GM04504 (cell line): Measurements from ENCODE around the gene LTBP3.
A peak's percentile ranks its signal among the peaks of the same experiment; 100 is the strongest.

ENCODE experiments used
- DNase-seq: peaks from one replicate; pipeline ENCODE4 v3.0.0-alpha.2; 2012; ENCODE audit warnings: low read depth

The LTBP3 gene

DNA sequence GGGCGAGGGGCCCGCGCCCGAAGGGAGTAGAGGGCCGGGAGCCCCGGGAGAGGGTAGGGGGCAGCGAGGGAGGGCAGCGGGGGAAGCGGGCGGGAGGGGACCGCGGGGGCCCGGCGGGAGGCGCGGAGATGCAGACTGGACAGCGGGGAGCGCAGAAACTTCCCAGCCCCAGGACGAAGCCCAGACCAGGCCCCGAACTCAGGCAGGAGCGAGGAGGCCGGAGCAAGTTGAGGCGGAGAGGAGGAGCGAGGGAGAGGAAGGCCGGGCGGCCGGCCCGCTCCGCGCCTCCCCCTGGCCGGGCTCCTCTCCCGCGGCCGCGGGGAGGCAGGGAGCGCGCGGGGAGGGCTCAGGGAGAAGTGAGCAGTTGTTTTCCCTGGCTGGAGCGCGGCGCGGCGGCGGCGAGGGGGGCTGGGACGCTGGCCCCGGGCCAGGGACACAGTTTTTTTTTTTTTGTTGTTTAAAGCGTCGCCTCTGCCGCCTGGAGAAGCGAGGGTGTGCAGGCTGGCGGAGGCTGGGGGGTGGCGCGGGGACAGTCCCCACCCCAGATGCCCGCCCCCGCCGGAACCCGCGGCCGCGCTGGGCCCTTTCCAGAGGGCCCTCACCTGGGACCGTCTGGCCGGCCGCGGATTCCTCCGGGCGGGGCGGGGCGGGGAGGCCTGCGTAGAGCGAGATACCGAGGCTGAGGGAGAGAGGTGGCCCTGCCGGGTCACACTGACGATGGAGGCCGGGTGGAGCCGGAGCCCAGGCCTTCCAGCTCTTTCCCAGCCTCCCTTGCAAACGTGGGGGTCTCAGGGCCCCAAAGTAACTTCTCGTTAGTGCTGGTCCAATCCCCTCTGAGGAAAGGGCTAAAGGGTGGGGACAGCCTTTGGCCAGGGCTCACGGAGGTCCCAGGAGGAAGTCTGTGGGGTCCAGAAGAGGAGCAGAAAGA lies at the start of gene LTBP3:
Gene LTBP3 (minus strand): TSS at position 358 of the 928 bp plus-strand sequence. CDS start 400 bp downstream, outside the sequence.
- peak; percentile 71 for DNase-seq

DNA sequence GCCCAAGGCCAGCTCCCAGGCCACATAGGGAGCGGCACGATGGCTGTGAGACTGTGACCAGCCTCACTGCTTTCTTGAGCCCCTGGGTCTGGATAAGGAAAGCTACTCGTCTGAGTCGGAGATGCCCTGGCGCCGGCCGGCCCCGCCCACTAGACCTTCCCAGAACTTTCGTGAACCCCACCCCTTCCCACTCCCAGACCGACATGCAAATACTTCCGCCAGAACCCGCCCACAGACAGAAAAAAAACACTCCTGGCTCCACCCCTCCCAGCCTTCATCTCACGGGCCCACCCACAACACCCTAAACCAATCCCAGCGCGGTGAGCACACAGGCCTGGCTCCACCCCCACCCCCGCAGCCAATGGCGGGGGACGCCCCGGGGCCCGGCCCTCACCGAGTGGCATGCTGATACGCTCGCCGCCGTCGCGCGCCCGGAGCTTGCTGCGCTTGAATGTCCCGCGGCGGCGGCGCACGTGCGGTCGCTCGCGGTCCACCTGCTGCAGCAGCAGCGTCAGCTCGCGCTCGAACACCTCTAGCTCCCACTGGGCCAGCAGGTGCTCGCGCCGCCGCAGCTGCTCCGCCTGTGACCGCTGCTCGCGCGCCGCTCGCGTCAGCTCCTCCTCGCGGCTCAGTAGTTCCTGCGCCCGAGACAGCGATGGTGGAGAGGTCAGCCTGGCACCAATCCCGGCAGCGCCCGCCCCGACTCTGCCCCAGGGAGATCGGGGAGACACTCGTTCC lies 48.9 kb upstream of the LTBP3 start:
- peak; percentile 86 for DNase-seq

DNA sequence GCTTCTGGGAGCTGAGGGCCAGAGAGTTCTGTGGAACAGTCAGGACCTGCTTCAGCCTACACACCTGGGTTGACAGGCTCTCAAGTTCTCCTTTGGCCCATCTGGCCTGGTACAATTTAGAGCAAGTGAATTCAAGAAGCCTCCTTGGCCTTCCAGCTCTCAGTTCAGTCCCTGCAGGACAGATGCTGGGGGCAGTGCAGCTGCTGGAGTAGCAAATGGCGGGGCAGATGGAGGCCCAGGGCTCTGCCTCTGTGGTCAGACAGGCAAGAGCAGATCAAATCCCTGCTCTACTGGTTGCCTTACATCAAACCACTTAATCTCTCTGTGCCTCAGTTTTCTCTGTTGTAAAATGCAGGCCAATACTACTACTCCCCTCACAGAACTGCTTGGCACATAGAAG lies 46.1 kb upstream of the LTBP3 start:
- DNase-seq, result no peak

DNA sequence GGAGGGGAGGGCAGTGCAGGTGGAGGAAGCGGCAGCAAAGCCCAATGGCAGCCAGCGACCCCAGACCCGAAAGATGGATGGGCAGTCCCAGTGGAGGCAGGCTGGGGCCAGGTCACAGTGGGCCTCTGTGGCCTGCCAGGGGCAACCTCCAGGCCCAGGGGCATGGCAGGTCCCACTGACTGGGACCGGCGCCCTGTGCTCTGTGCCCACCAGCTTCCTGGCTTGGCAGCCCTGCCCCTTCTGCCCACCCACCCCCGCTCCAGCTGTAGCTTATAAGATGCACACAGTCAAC lies 41.7 kb upstream of the LTBP3 start:
- no peak for DNase-seq

DNA sequence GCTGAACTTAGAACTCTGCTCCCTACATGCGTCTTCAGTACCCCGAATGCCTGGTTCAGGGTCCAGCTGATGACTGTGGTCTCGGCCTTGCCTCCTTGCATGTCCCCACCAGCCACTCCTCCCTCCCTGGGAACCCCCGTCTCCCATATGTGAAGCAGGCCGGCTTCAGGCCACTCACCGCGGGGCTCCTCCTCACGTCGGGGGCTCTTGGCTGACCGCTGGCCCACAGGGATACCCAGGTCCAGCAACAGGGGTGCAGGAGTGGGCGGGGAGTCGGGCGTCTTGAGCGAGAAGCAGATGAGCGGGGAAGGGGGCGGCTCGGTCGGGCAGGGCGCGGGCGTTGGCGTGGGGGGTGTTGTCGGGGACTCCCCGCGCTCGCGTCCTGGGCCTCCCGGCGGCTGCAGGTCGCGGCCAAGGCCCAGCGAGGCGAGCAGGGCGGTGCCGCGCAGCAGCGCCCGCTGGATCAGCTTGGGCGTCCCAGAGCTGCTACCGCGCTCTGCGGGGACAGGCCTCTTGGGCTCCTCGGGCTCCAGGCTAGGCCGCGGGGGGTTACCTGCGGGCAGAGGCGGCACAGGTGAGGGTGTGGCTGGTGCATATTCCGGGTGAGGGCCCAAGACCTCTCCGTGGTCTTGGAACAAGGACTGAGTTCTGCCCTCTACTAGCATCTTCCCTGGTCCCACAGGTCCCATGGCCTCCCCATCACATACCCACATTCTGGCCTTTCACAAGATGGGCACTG lies 41.2 kb upstream of the LTBP3 start:
- DNase-seq, result no peak

DNA sequence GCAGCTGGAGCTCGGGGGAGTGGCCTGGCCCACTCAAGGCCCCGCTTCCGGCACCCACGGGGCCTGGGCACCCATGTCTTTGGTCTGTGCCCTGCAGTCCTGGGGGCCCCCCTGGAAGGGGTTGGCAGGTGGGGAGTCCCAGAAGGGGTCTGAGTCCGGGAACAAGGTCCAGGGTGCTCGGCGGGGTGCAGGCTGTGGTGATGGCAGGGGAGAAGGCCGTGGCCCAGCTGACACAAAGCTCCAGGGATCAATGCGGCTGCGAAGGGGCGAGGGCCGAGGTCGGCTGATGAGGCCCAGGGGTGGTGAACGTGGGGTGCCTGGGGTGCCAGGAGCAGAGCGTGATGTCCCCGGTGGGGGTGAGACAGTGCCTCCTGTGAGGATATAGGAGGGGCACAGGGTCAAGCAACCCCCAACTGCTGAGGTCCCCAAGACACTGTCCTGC lies 40.1 kb upstream of the LTBP3 start:
- no peak for DNase-seq

DNA sequence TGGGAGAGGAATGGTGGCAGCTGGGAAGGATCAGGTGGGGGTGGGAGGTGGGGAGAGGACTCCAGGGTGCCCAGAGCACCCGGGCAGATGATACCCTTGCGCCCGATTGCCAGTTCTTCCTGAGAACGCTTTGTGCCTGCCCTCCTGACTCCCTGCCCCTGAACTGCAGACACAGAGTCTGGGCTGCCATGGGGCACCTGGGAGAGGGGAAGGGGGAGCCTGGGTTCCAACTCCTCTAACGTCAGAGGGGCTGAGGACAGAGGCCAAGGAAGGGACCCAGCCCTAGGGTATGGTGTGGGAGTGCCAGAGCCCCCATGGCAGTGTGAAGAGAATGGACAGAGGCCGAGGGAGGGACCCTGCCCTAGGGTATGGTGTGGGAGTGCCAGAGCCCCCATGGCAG lies 38.4 kb upstream of the LTBP3 start:
- no peak for DNase-seq

DNA sequence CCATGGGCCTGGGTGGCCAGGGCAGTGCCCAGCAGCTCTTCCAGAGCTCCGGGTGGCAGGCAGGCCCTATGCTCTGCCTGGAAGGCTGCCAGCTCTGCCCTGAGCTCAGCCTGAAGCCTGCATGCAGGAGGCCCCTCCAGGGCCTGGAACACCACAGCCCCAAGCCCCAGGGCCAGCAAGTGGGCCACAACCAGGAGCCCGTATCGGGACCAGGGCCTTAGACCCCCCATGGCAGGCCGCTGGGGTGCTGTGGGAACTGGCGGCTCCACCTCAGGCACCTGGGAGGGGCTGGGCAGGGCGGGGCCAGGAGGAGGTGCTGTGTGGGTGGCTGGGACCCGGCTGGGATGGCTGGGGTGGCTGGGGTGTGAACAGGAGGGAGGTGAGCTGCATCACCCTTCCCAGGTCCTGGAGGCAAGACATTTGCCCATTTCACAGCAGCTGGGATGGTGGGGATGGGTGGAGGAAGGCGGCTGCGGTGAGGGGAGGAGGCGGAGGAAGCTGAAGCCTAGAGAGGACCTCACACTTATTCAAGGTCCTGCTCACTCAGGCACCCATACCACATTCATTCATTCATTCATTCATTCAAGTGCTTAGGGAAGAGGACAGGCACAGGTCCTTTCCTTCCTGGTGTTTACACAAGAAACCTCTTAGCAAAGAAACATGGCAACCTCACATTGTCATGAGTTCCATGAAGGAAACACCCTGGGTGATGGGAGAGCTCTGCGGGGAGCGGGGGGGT lies 37.6 kb upstream of the LTBP3 start, which contains the start of gene KCNK7:
Gene KCNK7 (minus strand): TSS at position 258 of the 739 bp plus-strand sequence. CDS start 28 bp downstream, at position 230.
- DNase-seq, result no peak

DNA sequence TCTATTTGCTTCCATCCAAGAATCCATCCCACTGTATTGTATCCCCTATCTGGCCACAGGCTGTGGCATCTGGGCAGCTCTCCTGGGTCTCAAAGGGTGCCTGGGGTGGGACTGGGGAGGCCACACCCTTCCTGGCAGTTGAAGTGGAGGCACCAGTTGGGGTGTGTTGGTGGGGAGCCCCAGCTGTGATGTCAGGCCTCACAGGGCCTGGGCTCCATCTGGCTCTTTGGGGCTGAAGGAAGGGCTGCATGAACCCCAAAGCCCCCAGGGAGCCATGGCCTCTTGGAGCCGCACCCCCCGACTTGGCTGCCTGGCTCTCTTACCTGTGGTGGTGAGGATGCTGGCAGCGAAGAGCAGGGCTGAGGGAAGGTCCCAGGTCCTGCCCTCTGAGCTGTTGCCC lies 37.0 kb upstream of the LTBP3 start:
- no peak for DNase-seq

DNA sequence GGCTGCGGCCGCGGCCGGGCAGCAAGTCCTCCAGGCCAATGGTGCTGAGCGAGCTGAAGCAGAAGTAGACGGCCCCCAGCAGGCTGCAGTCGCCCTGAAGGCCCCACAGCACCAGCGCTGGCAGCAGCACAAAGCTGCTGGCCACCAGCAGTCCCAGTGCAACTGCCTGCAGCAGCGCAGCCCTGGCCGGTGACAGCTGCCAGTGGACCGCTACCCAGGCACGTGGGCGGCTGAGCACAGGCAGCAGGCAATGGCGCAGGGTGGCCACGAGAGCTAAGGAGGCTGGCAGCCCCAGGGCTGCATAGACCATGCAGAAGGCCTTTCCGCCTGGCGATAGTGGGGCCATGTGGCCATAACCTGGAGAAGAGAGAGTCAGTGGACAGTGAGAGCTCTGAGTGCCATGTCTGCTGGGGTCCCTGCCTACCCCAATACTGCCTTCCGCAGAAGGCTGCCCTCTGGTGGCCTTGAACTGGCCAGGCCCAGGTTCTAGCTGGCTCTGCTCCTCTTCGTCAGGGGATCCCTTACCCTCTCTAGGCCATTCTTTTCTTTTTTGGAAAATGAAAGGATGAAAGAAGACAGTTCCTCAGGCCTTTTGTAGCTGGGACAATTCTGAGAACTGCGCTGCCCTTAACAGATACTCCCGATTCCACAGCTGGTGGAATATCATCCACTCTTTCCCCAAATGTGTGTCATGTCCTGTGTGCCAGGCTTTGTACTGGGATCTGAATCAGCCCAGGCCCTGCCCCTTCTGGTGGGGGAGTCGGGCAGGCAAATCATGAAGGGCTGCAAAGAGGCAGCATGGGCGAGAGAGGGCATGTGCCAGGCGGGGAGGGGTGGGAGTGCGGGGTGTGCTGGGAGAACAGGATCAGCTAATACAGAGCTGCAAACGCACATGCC lies 35.6 kb upstream of the LTBP3 start:
- no peak for DNase-seq

DNA sequence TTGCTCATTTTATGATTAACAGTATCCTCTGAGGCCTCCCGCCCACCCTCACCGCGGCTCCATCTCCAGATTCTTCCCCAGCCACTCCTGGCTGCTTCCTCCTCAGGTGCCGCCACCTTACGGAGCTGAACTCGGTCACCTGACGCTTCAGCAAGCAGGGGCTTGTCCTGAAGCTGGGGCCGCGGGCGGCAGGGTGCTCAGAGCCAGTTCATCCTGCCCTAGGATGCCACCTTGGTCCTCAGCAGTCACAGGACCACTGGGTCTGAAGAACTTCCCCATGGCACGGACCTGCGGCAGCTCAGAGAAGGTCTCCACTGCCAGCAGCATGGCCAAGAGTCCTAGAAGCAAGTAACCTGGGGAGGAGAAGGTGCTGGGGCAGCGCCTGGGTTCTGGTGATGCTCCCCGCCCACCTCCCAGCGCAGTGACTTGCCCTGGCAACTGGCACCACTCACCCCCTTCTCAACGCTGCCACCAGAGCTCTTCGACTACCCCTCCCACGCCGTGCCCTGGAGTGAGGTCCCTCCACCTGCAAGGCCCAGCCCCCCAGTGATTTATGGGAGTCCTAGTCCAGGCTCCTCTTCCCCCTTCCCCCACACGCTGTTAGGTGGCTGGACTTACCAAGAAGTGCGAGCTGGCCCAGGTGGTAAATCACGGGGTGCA lies 34.8 kb upstream of the LTBP3 start:
- DNase-seq, result no peak

DNA sequence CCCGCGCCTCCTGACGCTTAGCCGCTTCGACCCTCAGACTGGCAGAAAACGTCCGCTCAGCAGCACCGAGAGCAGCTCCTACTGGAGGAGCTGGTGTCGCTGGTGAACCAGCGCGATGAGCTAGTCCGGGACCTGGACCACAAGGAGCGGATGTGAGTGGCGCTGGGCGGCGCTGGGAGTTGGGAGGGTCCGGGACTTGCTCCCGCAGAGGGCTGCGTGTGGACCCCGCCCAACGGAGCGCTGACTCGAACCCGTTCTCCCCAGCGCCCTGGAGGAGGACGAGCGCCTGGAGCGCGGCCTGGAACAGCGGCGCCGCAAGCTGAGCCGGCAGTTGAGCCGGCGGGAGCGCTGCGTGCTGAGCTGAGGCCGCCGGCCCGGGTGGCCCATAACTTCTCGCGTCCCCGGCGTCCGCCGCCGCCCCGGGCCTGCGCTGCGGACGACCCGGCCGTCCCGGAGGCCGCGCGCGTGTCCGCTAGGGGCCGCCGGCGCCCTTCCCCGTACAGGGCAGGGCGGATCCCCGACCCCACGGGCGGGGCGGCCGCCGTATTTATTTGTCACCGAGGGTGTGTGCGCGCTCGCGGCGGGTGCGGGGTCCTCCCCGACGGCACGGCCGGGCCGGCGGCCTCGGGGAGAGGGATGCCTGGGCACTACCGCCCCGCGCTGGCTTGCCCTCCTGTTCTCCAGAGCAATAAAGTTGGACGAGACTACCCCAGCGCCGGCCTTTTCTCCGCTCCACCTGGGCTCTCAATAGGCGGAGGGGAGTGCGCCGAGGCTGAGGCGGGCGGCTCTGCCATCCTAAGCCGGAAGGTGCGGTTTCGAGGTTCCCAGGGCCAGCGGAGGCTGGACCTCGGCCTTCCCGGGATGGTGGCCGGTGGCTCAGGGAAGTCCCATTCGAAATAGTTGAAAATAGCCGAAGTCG lies 34.0 kb upstream of the LTBP3 start:
- DNase-seq, result no peak

DNA sequence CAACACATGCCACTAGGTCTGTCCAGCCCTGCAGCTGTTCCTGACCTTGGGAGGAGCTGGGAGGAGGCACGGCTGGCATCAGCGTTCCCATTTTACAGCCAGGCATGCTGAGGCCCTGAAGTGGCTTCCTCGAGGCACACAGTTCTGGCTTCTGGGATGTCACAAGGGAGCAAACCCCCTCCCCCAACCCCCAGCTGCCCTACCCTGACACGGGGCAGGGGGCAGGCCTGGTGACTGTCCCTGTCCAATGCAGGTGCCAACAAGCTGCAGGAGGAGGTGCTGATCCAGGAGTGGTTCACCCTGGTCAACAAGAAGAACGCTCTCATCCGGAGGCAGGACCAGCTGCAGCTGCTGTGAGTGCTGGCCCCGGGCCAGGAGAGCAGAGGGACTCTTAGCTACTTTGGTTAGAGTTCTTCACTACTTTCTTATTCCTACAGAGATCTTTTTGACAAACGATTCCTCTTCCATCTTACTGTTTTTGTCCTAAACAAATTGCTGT lies 32.1 kb upstream of the LTBP3 start:
- DNase-seq, result no peak

DNA sequence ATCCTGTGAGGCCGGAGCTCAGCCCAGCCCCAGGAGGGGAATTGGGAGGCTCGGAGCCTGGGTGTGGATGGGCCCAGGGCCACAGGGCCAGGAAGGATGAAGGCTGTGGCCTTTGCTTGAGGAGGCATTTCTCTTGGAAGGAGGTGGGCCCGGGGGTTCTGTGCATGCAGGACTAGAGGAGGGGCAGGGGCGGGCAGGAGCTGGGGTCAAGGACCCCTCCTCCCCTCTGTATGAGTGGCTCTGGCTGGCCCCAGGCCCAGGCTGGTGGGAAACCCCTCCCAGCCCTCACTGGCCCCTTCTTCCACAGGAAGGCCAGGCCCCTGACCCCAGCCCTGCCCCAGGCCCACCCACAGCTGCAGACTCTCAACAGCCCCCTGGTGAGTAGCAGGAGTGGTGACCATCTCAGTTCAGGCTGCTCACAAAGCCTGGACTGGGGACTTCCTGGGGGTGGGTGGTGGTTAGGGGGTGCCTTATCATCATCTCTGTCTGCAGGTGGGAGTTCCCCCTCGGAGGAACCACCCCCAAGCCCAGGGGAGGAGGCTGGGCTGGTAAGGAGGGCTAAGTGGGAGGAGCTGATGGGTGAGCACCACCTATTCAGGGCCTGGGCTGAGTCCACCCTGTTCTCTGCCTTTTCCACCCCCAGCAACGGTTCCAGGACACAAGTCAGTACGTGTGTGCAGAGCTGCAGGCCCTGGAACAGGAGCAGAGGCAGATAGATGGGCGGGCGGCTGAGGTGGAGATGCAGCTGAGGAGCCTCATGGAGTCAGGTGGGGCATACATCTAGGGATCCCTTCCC lies 31.5 kb upstream of the LTBP3 start:
- no peak for DNase-seq

DNA sequence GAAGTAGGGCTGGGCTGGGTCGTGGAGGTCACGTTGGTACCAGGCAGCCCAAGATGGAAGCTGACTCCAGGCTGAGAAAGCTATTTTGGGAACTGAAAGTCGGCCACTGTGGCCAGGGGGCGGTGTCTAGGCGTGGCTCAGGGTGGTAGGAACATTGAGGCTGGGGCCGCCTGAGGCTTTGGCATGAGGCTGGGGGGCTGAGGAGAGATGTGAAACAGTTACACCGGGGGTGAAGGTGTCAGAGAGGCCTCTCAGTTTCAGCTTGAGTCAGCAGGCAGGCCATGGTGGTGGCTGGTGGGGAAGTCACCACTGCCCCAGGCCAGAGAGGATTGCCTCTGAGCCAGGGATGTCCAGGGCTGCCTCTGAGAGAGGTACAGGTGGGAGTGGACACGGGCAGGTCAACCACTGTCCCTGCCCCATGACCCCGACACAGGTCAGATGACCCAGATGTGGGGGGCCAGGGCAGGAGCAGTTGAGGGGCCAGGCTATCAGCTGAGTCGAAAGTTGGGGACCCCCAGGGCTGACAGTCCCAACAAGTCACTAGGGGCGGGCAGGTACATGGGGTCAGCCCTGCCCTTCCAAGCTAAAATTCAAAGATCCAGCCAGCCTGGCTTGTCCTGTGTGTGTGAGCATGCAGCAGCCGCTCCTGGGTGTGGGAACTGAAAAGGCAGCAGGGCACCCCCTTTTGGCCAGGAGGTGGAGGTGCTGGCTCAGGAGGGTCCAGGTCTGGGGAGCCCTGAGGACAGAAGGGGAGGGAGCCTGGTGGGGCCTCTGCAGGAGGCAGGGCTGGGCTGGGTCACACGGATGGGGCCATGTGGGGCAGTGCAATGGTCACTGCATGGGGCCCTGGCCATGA lies 30.3 kb upstream of the LTBP3 start:
- DNase-seq, result no peak

DNA sequence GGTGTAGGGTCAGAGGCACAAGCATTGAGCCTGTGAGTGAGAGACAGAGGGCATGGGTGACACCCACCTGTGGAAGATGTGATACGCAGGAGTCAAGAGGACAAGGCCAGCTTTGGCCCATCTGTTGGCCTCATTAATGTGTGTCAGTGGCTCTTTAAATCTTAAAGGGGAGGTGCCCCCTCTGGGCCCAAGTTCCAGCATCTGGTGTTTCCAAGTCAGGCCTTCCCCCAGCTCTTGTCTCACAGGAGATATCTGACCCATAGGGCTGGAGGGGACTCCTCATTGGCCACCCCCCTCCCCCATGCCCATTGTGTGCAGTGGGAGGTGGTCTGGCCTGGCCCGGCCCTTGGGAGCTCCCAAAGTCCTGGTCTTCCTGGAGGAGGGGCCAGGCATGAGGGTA lies 28.5 kb upstream of the LTBP3 start:
- DNase-seq, result no peak

DNA sequence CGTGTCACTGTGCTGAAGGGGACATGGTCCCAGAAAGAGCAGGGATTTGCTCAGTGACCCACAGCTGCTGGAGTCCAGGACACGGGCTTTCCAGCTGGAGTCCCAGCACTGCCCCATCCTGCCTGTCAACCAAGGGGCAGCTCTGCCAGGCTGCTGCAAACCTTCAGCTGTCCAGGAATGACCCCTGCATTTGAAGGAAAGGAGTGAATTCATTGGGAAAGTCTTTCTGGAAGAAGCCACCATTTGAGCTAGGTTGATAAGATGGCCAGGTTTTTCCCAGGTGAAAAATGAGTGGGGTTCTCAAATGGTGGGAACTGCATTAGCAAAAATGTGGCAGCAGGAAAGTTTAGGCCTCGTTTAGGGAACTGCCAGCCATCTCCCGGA lies 28.1 kb upstream of the LTBP3 start:
- DNase-seq, result no peak
